HG03460 (cell line): ENCODE measurements around the gene ADCK2.
"Not testable (repeated sequence)": the region's sequence is repeated elsewhere in the genome, so short reads cannot be mapped to it uniquely, and the experiment has no call there.

Source experiments
- ATAC-seq: cut with Tn5 transposase; IDR thresholded peaks from one replicate; pipeline ENCODE4 v1.9.1; 2021; ENCODE audit not compliant: unreplicated experiment

ADCK2 gene, protein sequence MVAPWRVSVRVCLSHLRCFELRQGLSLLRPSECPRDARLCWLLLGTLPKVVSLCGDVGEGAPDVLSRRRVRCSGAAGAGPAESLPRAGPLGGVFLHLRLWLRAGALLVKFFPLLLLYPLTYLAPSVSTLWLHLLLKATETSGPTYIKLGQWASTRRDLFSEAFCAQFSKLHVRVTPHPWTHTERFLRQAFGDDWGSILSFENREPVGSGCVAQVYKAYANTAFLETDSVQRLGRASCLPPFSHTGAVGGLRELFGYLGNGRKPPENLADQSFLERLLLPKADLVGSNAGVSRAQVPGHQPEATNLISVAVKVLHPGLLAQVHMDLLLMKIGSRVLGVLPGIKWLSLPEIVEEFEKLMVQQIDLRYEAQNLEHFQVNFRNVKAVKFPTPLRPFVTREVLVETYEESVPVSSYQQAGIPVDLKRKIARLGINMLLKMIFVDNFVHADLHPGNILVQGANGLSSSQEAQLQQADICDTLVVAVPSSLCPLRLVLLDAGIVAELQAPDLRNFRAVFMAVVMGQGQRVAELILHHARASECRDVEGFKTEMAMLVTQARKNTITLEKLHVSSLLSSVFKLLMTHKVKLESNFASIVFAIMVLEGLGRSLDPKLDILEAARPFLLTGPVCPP

DNA sequence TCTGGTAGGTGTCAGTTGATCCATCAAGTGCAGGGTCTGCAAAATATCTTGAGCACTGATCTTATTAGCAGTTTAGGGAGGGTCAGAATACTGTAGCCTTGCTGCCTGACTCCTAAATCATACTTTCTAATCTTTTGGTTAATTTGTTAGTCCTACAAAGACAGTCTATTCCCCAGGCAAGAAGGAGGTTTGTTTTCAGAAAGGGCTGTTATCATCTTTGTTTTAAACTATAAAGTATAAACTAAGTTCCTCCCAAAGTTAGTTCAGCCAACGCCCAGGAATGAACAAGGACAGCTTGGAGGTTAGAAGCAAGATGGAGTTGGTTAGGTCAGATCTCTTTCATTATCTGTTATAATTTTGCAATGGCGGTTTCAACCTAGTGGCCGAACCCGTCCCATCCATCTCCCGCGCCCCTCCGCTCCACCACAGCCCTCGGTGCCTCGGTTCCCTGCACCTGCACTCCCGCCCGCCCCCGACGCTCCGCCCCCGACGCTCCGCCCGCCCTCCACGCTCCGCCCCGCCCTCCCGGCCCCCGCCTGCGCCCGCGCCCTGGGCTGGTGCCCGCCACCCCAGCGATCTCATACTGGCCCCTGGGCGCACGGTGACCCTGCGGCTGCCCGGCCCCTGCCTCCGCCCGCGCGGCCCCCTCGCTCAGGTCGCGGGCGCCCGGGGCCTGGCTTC is at the start of gene ADCK2:
ADCK2 (plus strand) TSS at position 564 of the 681 bp plus-strand sequence. CDS start 386 bp downstream, outside the sequence.
- ATAC-seq = peak; percentile 50

DNA sequence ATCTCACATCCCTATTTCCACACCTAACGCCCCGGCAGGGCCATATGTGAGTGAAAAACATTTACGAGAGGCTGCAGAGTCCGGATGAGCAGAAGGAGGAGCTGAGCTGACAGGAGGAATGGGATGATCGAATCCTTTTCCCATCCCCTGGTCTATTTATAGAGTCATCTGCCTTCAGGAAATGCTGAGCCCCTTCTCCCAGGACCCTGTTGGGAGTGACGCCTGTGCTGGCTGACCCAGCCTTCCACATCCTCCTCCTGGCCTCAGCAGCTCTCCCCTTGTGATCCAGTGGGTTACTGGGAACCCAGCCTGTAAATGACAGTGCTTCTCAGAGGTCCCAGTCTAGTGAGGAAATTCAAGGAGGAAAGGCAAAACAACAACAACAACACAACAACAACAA is 48.8 kb upstream of the ADCK2 start:
- no peak for ATAC-seq

DNA sequence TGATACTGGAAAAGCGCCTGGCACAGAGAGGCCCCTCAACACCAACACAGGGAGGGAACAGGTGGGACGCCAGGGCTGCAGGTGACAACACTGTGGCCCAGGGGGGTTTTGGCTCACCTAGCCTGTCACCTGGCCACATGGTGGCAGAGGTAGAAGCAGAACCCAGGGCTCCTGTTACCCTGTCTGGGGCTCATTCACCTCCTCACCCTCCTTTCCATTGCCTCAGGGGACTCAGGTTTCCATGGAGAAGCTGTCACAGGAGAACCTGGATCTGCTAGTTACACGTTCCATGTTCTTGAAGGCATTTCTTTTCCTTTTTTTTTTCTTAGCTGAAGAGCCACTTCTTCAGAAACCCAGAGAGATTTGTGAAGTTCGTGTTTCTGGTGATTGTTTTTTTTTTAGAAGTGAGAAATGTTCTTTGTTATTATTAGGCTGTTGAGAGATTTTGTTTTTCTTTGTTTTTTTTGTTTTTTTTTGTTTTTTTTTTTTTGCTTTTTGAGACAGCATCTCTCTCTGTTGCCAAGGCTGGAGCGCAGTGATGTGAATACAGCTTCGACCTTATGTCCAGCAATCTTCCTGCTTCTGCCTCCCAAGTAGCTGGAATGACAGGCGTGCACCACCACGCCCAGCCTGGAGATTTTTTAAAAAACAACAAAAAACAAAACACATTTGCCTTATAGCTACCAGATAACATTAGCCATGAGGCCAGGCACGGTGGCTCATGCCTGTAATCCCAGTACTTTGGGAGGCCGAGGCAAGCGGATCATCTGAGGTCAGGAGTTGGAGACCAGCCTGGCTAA is 48.2 kb upstream of the ADCK2 start:
- ATAC-seq = no peak

DNA sequence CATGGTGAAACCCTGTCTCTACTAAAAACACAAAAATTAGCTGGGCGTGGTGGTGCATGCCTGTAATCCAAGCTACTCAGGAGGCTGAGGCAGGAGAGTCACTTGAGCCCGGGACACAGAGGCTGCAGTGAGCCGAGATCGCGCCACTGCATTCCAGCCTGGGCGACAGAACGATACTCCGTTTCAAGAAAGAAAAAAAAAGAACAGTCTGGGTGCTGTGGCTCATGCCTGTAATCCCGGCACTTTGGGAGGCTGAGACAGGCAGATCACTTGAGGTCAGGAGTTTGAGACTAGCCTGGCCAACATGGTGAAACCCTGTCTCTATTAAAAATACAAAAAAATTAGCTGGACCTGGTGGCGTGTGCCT is 47.6 kb upstream of the ADCK2 start:
- ATAC-seq = not testable (repeated sequence)

DNA sequence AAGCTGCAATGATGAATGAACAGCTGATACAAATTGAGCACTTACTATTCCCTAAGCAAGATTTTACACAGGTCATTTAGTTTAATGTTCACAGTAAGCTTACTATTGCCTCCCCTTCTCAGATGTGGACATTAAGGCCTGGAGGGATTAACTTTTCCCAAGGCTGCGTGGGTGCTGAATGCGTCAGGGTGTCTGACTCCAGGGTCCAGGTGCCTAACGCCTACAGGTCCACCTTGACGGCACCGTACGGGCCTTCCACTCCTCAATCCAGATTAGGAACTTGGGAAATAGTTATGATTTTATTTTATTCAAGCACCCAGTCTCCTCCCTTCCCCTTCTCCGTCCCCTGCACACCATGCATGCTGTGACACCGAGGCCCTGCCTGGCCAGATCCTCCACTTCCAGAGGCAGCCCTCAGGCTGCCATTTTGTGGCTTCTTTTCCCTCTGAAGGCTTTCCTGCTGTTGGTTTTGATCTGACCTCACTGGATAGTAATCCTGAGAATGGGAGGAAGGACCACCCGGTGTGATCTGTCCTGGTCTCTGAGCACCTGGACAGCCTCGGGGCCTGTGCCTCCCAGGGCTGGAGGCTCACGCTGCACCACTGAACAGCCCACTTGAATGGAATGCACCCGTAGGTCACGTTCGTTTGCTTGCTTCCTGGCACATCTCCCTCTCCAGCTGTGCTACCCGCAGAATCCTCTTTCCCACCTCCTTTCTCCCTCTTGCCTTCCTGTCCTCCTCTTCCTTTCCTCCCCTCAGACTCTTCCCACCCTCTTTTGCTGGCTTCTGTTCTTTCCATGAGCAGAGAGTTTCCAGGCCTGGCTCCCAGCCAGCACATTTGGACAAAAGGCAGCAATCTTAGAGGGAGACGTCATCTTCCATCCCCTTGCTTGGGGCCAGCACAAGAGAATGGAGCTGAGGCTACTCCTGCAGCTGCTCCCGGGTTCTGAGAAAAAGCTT is 46.6 kb upstream of the ADCK2 start:
- no peak for ATAC-seq

DNA sequence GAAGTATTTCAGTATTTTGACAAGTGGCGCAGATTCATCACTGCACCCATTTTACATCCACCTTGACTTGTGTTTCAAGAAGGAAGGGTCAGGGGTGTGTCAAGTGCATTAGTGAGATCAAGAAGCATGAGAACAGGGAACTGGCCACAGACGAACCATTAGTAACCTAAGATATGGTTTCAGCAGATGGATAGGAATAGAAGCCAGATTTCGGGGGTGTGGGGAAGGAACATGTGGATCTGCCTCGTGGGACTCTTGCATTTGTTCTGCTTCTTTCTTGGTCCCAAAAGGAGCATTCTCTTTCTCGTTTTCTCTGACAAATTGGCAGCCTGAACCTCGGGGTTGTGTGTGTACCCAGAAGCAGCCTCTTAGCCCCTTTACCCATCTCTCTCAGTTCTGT is 41.7 kb upstream of the ADCK2 start:
- ATAC-seq = no peak

DNA sequence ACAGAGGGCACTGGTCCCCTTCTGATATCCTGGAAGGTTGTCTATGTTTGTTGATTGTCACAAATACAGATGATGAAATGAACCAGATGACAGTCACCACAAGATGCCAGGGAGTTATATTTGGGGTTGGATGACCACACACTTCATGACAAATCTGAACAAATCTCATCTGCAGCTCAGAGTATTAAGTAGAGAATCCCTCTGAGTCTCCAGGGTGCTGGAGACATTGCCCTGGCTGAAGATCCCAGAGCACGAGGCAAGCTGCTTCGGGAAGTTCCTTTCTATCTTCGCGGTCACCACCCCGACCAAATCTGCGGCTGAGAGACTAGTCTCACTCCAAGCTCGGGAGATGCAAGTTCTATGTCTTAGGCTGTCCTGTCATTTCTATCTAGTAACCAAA is 41.1 kb upstream of the ADCK2 start:
- ATAC-seq = no peak

DNA sequence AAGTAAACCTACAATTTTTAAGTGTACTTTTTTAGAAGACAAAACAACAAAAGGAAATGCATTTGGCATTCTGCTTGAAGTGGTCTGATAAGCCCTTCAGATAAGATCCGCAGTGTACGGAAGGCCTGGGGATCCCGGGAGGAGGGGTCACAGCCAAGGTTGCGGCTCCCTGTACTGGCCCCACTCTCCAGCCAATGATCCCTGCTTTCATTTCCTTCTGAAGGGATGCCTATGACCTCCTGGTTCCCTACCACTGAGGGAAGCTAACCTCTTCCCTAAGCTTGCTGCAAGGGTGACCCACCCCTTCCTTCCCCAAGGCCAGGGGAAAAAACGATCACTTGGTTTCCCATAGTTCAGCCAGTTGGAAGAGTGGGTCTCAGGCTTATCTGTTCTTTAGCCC is 37.4 kb upstream of the ADCK2 start:
- ATAC-seq = no peak

DNA sequence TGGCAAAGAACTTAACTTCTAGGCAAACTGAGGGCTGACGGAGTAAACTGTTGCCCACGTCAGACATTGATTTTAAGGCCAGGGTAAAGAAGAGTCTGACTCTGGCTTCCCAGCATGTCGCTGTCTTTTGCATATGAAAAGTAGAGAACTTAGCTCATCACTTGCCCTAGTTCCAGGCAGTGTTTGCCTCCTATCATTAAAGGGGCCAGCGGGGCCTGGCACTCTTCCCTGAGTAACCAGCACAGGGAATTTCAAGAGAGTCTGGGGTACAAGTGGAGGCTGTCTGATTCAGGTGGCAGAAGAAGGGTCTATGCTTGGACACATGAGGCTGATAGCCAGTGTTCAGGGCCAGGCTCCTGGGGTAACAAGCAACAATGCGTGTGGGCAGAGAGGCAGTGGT is 36.9 kb upstream of the ADCK2 start:
- no peak for ATAC-seq

DNA sequence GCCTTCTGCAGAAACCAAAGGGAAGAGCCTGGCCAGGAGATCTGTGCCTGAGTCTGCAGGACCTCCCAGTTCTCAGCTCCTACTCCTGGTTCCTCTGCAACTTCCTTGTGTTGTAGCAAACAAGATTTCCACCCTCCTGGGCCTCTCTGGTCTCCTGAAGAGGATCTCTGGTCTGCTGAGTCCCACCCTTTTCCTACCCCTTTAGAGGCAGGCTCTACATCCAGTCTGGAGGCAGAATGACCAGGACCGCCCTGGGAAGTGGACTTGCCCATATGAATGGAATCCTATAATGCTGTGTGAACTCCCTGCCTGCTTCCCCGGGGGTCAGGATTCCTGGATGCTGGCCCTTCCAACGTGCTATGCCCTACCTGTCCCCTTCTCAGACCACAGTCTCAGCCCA is 35.3 kb upstream of the ADCK2 start:
- no peak for ATAC-seq

DNA sequence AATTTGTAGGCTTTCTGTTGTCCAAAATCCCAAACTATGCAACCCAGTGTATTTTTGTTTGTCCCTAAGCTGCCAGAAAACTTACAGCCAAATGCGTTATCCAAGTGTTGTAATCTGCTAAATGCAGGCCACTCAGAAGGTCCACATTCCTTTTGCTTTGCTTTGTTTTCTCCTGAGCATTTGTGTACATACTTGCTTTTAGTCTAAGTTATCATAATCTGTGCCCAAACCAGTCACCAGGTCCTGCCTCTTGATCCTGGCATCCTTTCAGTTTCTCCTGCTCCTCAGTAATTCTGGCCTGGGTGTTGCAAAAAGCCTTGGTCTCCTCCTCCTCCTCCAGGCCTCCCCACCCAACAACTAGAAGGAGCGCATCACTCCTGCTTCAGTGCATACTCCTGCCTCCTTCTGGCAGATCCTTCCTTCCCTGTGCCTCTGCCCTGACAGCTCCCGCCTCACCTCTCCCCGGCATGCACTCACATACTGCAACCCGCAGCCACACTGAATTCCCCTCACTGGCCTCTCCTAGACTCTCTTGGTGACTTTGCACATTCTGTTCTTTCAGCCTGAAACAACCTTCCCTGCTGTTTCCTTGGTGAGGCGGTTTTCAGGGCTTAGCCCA is 34.5 kb upstream of the ADCK2 start:
- ATAC-seq = no peak

DNA sequence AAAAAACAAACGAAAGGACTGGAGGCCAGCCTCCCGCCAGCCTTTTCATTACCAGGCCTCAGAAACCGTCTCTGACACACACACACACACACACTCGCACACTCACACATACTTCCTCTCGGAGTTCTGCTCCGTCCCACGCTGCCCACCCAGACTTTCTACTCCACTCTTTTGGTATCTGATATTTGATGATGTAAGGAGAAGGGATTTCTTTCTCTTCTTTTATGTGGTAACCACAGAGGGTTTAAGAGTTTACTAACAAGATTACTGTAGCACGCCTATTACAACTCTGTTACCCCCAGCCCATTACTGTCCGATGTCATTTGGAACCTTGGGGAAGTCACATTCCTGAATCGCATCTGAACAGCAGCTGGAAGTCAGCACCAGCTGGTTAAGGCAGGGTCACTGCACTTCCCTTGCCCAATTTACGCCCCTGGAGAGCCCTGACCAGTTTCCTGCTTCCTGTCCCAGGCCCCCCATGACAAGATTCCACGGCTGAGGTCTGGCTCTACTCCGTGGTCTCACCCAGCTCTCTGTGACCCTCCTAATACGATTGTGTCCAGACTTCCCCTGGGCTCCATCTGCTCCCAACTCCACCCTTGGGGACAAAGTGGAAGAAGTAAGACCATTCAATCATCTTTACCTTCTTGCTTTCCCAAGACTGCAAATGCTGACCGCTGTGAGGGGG is 33.2 kb upstream of the ADCK2 start:
- no peak for ATAC-seq

DNA sequence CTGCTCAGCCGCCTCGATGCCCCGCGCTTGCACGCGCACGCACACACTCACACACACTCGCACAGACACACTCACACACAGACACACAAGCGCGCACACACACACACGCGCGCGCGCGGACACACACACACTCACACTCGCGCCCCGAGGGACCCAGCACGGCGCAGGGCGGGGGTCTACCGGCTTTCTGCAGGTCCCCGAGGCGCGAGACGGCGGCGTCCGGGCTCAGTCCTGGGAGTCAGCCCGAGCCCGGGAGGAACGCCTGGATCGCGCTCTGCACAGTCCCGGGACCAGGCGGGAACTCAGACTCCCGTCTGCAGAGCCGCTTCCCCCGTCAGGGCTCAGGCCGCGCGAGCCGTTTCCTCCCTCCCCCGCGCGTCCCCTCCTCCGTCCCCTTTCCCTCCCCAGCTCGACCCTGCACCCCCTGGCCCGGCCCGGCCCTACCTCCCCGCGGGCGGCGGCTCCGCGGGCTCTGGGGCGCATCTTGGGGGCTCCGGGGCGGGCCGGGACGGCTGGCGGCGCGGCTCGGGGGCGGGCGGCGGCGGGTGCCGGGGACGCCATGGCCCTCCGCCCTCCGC is 32.6 kb upstream of the ADCK2 start:
- no peak for ATAC-seq

DNA sequence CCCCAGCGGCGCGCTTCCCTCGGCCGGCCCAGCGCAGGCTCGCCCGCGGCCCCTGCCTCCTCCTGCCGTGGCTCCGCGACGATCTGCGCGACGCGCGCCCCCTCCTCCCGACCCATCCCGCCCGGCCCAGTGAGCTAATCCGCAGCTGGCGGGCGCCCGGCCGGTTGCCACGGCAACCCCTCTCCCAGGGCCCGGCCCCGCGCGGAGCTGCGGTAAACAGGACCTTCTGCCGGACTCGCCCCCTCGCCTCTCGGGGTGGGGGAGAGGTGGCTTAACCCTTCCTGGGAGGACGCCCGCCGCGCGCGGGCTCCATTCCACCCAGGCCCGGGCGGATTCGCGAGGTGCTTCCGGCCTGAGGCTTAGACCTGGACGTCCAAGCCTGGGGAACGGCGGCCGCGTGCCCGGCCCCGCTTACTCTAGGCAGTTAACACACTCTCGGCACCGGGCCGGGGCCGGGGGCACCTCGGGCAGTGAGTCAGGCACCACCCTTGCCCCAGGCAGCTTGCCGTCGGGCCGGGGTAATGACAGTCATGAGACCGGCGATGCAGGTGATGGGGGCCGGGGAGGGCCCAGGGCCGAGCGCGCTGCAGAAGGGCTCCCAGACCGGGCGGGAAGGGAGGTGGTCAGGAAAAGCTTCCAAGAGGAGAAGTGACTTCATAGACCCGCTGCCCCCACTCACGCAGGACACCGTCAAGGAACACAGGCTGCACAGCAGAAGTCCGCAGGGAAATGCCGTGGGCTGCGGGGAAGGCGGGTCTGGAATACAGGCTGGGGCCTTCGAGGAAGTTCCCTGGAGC is 31.8 kb upstream of the ADCK2 start, which contains the start of gene DENND2A:
DENND2A (minus strand) TSS at position 87 of the 797 bp plus-strand sequence. CDS start 38,416 bp downstream, outside the sequence.
- no peak for ATAC-seq

DNA sequence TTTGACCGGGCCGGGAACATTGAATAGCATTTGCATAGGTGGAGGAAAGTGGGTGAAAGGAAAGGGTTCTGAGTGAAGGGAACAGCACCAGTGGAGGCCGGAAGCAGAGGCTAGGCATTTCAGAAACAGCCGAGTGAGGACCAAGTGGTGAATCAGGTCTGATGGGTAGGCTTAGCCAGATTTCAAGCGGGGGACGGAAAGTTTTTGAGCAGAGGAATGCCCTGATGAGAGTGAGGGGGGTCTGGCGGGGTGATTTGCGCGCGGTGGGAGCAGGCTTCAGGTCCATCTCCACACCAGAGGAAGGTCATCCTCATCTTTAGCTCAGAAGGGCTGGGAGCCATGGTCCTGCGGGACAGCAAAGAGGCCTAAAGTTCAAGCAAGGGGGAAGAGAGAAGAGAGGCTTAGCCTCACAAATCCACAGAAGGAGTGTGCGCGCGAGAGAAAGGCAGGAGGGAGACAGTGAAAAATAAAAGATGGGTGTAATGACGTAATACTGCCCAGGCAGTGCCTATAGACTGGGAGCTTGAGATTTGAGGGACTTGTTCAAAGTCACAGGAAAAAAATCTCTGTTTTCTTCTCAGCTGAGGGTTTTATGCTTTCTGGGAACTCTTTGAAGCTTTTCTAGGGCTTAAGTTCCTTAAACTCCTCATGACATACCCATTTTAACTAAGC is 31.1 kb upstream of the ADCK2 start:
- ATAC-seq = no peak

DNA sequence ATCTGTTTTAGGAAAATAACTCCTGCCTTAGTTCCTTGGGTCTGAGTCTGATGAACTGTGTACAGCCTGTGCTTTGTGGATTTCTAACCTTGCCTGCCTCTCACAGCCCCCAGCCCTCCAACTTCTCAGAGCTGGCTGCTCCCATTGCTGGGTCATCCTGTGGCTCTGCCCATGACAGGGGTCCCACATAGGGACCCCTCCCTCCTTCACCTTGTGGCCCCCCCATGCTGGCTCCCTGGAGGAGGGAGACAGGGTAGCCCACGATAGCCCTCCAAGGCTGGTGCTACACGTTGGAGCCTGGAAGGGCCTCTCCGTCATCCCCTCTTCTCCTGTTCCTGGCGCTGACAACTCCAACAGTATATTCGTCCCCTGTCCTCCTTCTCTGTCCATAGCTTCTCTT is 29.3 kb upstream of the ADCK2 start:
- ATAC-seq = no peak

DNA sequence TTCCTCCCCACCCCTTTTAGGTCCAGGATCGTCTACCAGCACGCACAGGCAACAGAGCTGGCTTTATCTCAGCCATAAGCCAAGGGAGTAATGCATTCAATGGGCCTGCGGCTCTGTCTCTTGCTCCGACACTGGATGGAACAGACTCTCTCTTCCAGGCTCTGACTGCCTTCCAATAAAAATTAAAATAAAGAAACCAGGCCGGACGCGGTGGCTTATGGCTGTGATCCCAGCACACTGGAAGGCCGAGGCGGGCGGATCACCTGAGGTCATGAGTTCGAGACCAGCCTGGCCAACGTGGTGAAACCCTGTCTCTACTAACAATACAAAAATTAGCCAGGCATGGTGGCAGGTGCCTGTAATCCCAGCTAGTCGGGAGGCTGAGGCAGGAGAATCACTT is 28.0 kb upstream of the ADCK2 start:
- not testable (repeated sequence) for ATAC-seq
